Measurements from ENCODE around the gene SPTSSA.
A peak's percentile ranks its signal among the peaks of the same experiment; 100 is the strongest.
"Not testable (repeated sequence)": the region's sequence is repeated elsewhere in the genome, so short reads cannot be mapped to it uniquely, and the experiment has no call there.

SPTSSA gene

DNA sequence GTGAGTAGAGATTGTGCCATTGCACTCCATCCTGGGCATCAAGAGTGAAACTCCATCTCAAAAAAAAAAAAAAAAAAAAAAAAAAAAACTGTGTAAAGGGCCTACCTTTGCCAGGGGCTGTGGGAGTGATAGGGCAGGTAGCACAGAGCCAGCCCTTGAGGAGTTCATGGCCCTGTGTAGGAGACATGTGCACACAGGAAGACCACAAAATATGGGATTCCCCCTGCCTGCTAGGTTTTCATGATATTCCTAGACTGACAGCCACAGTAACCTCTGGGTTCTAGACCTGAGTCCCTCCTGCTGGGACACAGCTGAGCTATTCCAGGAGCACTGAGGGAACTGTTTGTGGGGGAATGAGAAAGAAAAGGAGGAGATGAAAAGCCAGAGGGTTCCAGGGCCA lies 8.3 kb upstream of the SPTSSA start:
- DNase-seq (ENCODE audit: low read depth), result no peak

DNA sequence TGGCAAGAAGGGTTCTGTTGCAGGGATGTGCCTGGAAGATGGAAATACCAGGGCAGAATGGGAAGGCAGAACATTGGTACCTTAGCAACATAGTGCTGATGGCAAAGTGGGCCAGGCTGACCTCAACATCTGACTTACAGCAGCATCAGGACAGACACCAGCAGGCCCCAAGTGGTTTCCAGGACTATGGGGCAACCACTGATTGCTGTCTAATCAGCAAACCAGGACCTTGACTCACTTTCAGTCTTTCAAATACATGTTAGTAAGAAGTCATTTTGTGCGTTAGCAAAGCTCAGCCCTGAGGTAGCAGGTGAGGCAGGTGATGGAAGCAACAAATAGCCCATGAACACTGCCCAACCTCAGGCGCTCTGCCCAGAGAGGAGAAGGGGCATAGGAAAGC lies 4.7 kb upstream of the SPTSSA start:
- DNase-seq (ENCODE audit: low read depth), result no peak

DNA sequence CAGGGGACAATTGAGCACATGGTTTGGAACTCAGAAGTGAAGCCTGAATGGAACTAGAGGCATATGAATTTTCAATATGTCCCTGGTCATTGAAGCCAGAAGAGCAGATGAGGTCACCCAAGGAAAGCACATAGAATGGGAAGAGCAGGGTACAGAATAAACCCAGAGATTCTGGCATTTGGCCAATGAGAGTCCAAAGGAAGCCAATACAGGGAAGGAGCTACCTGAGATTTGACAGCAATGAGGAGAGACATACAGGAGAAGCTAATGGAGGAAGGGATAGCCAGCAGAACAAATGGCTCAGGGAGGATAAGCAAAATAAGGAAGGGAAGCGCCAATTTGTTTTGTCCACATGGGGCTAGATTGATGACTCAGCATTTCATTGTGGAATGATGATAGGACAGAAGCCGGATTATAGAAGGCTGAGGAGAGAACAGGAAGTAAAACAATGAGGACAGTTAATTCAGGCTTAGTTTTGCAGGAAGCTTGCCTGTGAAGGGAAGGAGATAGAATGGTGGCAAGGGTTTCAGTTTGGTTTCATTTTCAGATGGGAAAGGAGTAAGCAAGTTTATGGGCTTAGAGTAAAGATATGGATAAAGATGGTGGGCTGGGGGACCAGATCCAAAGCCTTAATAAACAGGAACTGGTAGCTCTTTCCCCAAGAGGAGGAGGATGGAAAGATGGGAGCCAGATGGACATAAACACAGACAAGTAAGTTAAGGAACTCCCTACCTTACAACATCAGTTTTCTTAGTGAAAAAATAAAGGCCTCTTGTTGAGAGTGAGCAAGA lies 3.2 kb upstream of the SPTSSA start:
- DNase-seq (ENCODE audit: low read depth), result no peak

DNA sequence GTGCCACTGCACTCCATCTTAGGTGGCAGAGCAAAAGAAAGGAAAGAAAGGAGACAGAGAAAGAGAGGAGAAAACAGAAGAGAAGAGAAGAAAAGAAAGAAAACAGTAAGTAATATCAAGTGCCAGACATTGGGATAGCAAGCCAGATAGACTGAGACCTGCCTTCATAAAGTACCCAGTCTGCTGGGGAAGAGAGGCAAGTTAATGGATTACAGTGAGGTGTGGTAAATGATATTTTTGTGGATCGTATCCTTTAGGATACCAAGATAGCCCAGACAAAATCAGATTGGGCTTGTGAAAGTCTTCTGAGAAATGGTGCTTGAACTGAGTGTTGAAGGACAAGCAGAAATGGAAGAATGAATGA lies 1.5 kb upstream of the SPTSSA start:
- DNase-seq (ENCODE audit: low read depth), result no peak

DNA sequence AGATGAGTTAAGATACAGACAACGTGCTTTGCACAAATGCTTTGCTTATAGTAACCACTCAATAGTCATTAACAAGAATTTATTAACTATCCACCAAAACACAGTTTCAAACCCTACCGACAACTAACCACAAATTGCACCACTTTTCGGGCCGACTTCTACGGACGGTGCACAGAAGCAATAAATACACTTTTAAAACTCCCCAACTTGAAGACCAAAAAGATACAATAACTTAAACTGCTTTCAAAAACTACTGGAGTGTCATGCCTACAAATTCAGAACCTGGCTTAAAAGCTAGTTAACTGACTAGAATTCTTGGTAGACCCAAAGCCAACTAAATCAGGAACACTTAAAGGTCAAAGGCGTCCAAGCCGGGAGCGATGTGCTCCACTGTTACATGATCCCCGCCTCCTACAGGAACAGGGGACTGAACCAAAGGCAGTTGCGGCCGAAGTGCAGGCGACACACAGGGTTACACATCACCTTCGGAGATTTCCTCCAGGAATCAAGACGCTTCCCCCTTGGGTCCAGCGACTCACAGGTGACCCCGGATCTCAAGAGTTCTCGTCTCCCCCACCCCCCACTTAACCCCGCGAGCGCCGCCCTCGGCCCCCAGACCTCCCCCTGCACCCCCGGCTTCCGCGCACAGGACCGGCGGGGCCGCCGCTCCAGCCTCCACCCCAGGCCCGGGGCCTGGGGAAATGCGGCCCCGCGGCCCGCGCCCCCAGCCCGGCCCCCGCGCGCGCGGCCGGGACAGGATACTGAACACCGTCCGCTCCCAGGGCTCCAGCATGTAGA lies 507 bp downstream of the SPTSSA start:
- peak; percentile 2 for DNase-seq (ENCODE audit: low read depth)

DNA sequence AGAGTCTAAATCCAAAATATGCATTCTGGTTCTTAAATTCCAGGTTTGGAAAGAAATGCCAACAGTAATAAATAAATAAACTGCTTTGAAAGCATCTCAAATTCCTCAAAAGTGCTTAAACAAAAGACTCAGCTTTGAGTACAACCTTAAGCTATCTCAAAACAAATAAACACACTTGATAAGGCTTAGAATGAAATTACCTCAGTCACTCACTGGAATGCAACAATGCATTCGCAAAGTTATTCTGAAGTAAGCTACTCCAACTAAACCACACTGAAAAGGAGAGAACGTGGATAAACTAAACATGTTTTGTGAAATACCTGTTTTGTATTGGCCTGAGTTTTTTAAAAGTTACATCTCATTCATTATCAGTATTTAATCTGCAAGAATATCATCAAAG lies 1.2 kb downstream of the SPTSSA start:
- no peak for DNase-seq (ENCODE audit: low read depth)

DNA sequence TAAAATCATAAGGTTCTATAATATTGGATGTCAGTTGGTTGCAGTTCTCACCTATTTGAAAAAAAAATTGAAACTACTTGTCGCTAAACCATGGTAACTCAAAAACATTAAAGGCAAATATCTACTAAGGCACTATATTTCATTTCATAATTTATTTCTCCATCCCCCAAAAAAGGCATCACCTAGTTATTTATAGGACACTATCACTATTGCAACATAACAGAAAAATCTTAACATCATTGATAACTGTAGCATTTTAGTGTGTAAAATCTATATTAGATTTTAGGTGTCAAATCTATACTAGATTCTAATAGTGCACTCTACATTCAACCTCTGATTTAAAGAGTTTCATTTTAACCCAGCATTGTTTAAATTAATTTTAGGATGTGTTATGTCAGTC lies 1.7 kb downstream of the SPTSSA start:
- DNase-seq (ENCODE audit: low read depth), result no peak

DNA sequence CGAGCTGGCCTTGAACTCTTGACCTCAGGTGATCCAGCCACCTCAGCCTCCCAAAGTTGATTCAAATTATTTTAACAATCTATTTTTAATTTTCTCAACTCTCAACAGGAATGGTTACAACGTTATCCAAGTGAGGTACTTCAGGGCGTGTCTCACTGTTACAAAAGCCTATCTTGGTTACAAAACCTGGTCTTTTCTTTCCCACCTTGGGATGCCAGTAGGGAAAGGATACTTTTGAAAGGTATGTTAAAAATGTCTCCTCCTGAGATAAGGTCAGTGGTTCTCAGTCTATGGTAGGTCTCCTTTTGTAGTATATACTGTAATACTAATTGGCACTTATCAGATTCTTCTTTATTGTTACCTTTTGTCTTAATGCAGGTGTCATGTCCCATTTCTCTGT lies 4.9 kb downstream of the SPTSSA start:
- DNase-seq (ENCODE audit: low read depth), result no peak

DNA sequence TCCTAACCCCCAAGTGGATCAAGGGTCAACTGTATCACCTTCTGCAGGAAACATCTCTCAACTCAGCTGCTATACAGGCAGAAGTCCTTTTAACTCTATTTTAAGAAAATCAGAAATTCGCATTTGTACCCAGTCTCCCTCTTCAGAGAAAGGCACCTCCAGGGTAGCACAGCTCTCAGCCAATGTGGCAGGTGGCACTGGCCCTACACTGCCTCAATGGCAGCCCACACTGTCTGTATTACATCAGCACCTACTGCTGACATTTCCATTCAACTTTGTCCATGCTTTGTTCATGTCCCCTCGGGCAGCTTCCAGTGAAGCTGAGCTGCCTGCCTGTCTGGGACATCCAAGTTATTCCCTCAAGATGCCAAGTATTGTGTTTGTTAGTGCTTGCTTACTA lies 8.8 kb downstream of the SPTSSA start:
- no peak for DNase-seq (ENCODE audit: low read depth)

DNA sequence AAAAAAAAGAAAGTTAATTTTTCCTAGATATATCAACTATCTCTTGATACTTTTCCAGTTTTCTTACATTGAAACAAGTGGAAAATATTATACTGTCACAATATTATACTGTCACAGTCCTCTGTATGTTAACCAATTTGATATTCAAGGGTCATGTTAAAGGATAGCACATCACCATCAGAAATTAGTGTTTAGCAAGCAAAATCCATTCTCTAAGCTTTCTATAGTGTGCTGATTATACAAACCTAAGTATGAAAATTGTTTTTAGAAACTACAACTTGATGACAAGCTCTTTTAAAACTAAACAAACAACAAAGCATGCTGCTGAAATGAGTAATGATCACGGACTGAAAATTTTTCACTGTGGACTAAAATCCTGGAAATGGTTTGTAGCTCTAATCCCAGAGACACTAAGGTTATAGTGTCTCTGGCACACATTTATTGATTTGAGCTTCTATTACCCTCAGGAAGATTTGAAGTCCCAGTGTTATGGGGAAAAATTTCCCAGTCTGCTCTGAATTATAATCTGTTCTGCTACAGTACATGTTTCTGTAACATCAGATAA lies 9.7 kb downstream of the SPTSSA start:
- no peak for DNase-seq (ENCODE audit: low read depth)

DNA sequence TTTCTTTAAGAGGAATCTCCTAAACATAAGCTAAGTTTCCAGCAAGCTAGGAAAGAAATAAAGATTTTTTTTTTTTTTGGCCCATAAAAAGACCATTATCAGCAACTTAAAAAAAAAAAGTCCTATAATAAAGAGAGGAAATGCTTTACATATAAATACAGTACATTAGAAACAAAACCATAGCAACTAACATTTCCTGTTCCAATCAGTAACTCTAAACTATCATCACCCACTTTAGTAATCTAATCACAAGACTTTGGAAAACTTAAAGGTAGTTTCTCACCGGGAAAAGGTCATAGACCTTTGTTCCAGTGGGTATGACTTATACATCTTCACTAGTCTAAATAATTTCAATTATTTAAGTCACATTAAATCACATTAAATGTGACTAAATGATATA lies 11.1 kb downstream of the SPTSSA start:
- DNase-seq (ENCODE audit: low read depth), result no peak

DNA sequence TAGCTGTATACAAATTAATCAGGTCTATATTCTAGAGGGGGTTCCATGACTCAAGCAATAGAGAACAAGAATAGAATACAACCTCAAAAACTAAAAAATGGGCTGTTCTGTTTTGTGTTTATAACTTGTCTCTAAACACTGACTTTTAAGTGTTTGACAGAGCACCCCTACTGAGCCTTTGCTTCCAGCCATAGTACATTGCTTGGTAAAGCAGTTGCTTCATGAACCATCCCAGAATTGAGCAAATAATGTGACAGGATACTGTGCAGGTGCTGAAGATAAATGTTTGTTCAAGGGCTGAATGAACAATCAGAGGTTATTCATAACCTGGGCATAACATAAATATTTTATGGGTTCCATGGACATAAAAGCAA lies 11.5 kb downstream of the SPTSSA start:
- no peak for DNase-seq (ENCODE audit: low read depth)

DNA sequence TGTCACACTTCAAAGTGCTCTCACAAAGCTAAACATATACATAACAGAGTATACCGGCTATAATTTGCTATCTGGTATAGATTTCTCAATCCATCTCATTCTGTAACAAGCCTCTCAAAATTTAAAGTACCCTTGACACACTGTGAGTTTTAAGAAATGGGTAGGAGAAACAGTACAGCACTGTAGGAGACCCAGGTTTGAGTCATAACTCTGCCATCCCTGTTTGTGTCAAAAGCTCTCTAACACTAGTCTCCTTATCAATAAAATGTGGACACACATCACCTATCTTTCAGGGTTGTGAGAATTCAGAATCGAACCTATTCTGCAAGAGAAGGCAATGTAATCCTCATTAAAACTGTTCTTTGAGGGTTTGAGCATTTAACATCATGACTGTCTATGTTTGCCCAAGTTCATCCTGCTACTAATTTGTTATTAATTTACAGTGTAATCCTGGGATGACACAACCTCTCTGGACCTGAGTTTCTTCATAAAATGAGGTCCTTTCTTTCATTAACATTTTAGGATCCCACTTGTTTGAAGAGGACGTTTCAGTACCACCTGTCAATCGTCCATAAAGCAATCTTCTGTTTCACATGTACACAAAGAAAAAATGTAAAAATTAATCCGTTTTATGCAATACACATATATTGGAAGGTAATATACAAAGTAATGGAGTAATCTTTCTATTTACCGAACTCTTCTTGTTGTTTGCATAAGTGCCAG lies 12.1 kb downstream of the SPTSSA start:
- DNase-seq (ENCODE audit: low read depth), result no peak

DNA sequence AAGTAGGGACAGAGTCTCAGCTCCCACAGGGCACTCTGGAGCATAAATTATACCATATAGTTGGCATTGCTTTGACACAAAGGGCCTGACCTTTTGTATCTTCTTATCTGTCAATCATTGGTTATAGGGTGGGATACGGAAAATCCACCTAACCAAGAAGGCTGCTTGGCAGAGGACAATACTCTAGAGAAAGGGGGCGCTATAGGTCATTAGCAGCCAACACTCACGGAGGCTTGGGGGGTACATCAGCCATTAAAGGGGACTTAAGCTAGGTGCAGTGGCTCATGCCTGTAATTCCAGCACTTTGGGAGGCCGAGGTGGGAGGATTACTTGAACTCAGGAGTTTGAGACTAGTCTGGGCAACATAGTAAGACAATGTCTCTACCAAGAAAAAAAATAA lies 22.9 kb downstream of the SPTSSA start:
- no peak for DNase-seq (ENCODE audit: low read depth)

DNA sequence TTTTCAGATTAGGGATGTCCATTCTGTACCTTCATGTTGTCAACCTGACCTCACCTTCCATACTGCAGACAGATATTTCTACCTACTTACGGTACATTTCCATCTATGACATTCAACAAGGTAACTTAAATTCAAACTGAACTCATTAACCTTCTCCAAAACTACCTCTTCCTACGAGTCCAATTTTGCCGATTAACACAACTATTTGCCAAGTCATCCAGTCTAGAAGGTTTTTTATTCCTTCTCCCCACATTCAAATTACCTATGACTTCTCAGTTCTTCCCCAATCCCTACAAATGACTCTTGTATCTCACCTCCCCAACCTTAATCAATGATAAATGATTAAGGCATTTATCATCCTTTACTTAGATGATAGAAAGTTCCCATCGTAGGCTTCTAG lies 23.6 kb downstream of the SPTSSA start:
- DNase-seq (ENCODE audit: low read depth), result no peak

DNA sequence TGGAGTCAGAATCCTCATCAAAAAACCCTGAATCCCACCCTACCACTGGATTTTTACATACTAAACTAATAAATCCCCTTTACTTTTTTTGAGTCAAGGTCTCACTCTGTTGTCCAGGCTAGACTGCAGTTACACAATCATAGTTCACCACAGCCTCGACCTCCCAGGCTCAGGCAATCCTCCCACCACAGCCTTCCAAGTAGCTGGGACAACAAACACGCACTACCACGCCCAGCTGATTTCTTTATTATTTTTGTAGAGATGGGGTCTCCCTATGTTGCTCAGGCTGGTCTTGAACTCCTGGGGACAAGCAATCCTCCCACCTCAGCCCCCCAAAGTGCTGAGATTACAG lies 24.3 kb downstream of the SPTSSA start:
- no peak for DNase-seq (ENCODE audit: low read depth)

DNA sequence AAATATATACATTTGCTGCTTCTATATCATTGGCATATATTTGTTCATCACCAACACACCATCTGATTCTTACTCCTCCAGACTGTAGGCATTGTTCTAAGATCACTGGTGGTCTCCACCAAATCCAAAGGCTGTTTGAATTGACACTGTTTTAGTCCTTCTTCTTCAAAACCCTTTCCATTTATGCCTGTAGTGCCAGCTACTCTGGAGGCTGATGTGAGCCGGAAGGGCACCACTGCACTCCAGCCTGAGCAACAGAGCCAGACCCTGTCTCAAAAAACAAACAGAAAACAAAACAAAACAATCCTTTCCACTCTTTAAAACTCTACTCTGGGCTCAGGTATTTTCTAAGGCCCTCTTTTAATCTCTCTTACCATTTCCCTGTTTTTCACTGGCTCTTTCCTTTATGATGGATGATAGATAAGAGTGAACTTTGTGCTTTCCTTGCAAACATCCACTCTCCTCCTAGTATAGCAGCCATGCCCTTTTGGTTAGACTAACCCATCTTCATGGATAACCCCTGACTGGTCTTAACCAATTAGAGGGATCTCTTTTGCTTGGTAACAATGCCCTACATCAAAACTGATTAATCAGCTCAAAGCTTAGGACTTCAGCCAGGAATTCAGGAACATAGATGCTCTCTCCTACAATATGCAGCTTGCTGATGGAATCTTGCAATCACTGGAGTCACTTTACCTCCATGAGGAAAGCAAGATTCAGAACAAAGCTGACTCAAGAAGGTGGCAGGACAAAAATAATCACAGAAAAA lies 24.9 kb downstream of the SPTSSA start:
- no peak for DNase-seq (ENCODE audit: low read depth)

DNA sequence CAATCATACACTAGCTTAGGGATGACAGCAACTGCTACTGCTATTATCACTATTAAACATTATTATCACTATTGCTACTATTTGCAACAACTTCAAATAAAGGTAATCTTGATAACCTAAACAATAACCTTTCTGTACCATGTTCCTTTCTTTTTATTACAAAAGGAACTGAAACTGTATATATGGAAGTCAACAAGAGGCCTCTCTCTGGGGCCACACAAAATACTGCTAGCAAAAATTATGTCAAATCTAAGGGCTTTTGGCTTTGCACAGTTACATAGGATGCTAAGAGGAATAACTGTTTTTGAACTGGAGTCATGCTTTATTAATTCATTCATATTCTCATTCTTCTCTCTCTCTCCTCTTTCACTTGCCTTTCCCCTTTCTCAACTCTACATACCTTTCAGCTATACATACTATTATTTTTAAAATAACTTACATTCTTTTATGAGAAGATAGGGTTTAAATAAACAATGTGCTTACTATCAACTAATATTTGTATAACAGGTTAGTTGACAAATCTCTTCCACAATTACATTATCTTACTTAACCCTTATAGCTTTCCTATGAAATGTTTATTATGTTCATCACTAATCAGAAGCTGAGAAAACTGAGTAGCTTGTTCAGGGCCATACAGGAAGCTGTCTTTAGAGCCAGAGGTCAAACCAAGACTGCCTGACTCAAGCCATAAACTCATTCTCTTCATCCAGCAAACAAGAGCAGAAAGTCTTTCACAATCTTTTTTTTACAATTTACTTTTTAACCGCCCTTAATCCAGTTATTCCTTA lies 25.7 kb downstream of the SPTSSA start:
- DNase-seq (ENCODE audit: low read depth), result no peak

DNA sequence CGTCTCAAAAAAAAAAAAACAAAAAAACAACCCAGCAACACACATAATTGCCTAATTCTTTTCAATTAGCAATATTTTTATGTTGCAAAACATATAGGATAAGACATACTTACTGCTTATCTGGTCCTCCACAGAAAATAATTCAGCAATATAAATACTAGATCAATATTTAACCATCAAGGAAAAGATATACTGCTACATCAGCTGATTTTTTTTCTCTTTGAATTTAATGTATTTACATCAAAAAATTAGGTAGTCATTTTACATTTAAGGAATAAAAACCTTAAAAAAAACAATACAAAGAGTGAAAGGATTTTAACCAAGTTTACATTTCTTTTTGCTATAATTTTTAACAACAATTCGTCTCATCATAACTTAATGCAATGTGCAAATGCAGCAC lies 28.1 kb downstream of the SPTSSA start:
- no peak for DNase-seq (ENCODE audit: low read depth)

DNA sequence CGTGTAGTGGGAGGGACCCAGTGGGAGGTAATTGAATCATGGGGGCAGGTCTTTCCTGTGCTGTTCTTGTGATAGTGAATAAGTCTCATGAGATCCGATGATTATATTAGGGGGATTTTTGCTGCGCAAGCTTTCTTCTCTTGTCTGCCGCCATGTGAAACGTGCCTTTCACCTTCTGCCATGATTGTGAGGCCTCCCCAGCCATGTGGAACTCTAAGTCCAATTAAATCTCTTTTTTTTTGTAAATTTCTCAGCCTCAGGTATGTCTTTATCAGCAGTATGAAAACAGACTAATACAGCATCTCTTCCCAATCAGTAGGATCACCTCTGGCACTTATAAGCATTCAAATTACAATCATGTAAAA lies 34.0 kb downstream of the SPTSSA start:
- DNase-seq (ENCODE audit: low read depth), result not testable (repeated sequence)

Data from stimulated activated CD8-positive, alpha-beta memory T cell treated with anti-CD3 and anti-CD28 coated beads, Interleukin-4, amount 100 ng/mL, for 24 hours (primary cell).